Body of pancreas (tissue), 4 donors: ENCODE results near the gene NLGN1. TPM values are rescaled to one million over a fixed set of nuclear protein-coding genes. Genes with fewer than 3 reads are reported as not detected.

Experiments
- ATAC-seq: fragments of 150-250 bp; one replicate; pipeline ENCODE4 v1.9.1; 2016
- DNase-seq, 4 donors: peaks; one replicate each; pipeline ENCODE4 v3.0.0-alpha.2; 2019
- H3K27ac ChIP-seq, 4 donors: fragments of 200-600 bp; sonication (generic); 1 replicate in 3 of 4; 2 replicates in 1 of 4; pipeline versions ENCODE4 v1.5.1 to v1.6.1; 2016 to 2019; ENCODE audit warnings: mild to moderate bottlenecking in 1 of 4, mixed read lengths in 1 of 4, moderate library complexity in 1 of 4
- H3K27me3 ChIP-seq, 2 donors: fragments of 200-600 bp; sonication (generic); one replicate each; pipeline ENCODE4 v1.6.0; 2016; ENCODE audit warnings: mild to moderate bottlenecking in 1 of 2
- H3K36me3 ChIP-seq, 2 donors: fragments of 200-600 bp; sonication (generic); replicated peaks in 1 of 2; 2 replicates each; pipeline ENCODE4 v1.5.1; 2016; ENCODE audit warnings: low read depth in 2 of 2; ENCODE audit not compliant: insufficient read depth in 1 of 2
- H3K4me1 ChIP-seq: fragments of 200-600 bp; sonication (generic); one replicate; pipeline ENCODE4 v1.6.0; 2016
- H3K4me3 ChIP-seq, 2 donors: fragments of 200-600 bp; sonication (generic); 1 replicate in 1 of 2; 2 replicates in 1 of 2; pipeline ENCODE4 v1.5.1; 2016 to 2019
- H3K9me3 ChIP-seq, 3 donors: fragments of 200-600 bp; sonication (generic); 1 replicate in 2 of 3; 2 replicates in 1 of 3; pipeline ENCODE4 v1.5.1; 2016
- CTCF ChIP-seq, 7 experiments: fragments of 450-650 bp in 4 of 7; fragments of 200-600 bp in 3 of 7; sonication (generic) in 3 of 7; IDR thresholded peaks; one replicate each; pipeline ENCODE4 v1.5.1; 2016 to 2019; ENCODE audit warnings: antibody characterized with exemption in 7 of 7
- POLR2A ChIP-seq, 3 donors: fragments of 450-650 bp; IDR thresholded peaks; one replicate each; pipeline ENCODE4 v1.6.1; 2016; ENCODE audit warnings: antibody characterized with exemption in 3 of 3, mild to moderate bottlenecking in 2 of 3
- WGBS, 2 donors: methylation state at CpG; one replicate each; pipeline ENCODE4 v1.1.5; 2017; 5-methylcytosine and 5-hydroxymethylcytosine counted together
- intact Hi-C: fragments of 100-400 bp; cut with DNase I; formaldehyde crosslinking; loops from one replicate; pipeline ENCODE4 v1.15.1; 2023
- total RNA-seq, 2 donors: library from RNA; depleted of rRNA; stranded (reverse); fragments of >200 nt; gene quantifications; one replicate each; pipeline ENCODE4 v1.1.0, GENCODE V29; 2016

NLGN1 gene
- total RNA-seq, 2 donors from 2014 or later = 0.52 to 1.3 TPM

GRCh38 chr3:174002543-174002942 is 605.0 kb downstream of the NLGN1 start:
- Histone ChIP-seq H3K4me3 (no peak overlapping the region), H3K36me3 (no peaks in the 10 kb centered on the region), H3K27ac (no peak overlapping the region), H3K27me3 (no peaks in the 10 kb centered on the region), H3K4me1 (no peaks in the 10 kb centered on the region), H3K9me3 (no peaks in the 10 kb centered on the region)
- DNase-seq (no peak), ATAC-seq (no peak)
- WGBS, 2 donors = 17 to 21% methylated on average over 1 of the region's 1 CpG
- intact Hi-C loops = no loop called here
- TF ChIP-seq CTCF (IDR thresholded peaks at IDR 0.05) (no peak), POLR2A (IDR thresholded peaks at IDR 0.05) (no peak)

- no peak overlapping the region for H3K27ac ChIP-seq
- DNase-seq (no peak), ATAC-seq (no peak)
- no peaks in the 10 kb centered on the region for H3K9me3 ChIP-seq
- TF ChIP-seq POLR2A (IDR thresholded peaks at IDR 0.05) (no peak), CTCF (IDR thresholded peaks at IDR 0.05) (no peak)
- no peak overlapping the region for H3K4me3 ChIP-seq
- intact Hi-C loops = no loop called here
- no peaks in the 10 kb centered on the region for H3K4me1 ChIP-seq
- no peaks in the 10 kb centered on the region for H3K27me3 ChIP-seq
- H3K36me3 ChIP-seq = no peaks in the 10 kb centered on the region
- WGBS, 2 donors = 50 to 62% methylated on average over 1 of the region's 1 CpG
Measured at GRCh38 chr3:174010907-174011306, 613.4 kb downstream of the NLGN1 start.

- no peak for DNase-seq
- Histone ChIP-seq H3K4me1 (no peaks in the 10 kb centered on the region), H3K4me3 (no peak overlapping the region), H3K9me3 (no peaks in the 10 kb centered on the region), H3K27me3 (no peaks in the 10 kb centered on the region), H3K27ac (no peak overlapping the region), H3K36me3 (no peaks in the 10 kb centered on the region)
- 58 to 59% methylated on average over 4 of the region's 4 CpGs for WGBS, 2 donors
- intact Hi-C loops = no loop called here
- TF ChIP-seq POLR2A (IDR thresholded peaks at IDR 0.05) (no peak), CTCF (IDR thresholded peaks at IDR 0.05) (no peak)
- no peak for ATAC-seq
Measured at GRCh38 chr3:174016186-174016585, 618.6 kb downstream of the NLGN1 start.

GRCh38 chr3:174020156-174020555 is 622.6 kb downstream of the NLGN1 start:
- WGBS, 2 donors = 43 to 51% methylated on average over 2 of the region's 2 CpGs
- no peaks in the 10 kb centered on the region for H3K9me3 ChIP-seq
- H3K27me3 ChIP-seq = no peaks in the 10 kb centered on the region
- intact Hi-C loops = no loop called here
- H3K27ac ChIP-seq = no peak overlapping the region
- no peak for DNase-seq
- H3K36me3 ChIP-seq = no peaks in the 10 kb centered on the region
- H3K4me1 ChIP-seq = no peaks in the 10 kb centered on the region
- H3K4me3 ChIP-seq = no peak overlapping the region
- TF ChIP-seq POLR2A (IDR thresholded peaks at IDR 0.05) (no peak), CTCF (IDR thresholded peaks at IDR 0.05) (no peak)
- no peak for ATAC-seq

- ATAC-seq = no peak
- H3K4me3 ChIP-seq = no peak overlapping the region
- H3K36me3 ChIP-seq = no peaks in the 10 kb centered on the region
- H3K4me1 ChIP-seq = no peaks in the 10 kb centered on the region
- TF ChIP-seq POLR2A (IDR thresholded peaks at IDR 0.05) = no peak
- no peaks in the 10 kb centered on the region for H3K27me3 ChIP-seq
- H3K9me3 ChIP-seq = no peaks in the 10 kb centered on the region
- DNase-seq = no peak
- 67 to 68% methylated on average over 4 of the region's 4 CpGs for WGBS, 2 donors
- intact Hi-C loops = no loop called here
- H3K27ac ChIP-seq = no peak overlapping the region
Measured at GRCh38 chr3:174023421-174023820, 625.9 kb downstream of the NLGN1 start.
